Erythroblast (primary cell): ENCODE data around the gene FAM50B.

Source experiments
- DNase-seq, 2 experiments: peaks; one replicate each; lab custom pipeline; 2025; lab: John Stamatoyannopoulos, UW
- GATA1 ChIP-seq: IDR thresholded peaks from 2 replicates; pipeline ENCODE4 v1.6.1; 2011; ENCODE audit warnings: low read depth, mild to moderate bottlenecking, control low read depth, low read length, moderate library complexity
- POLR2A ChIP-seq: IDR thresholded peaks from 2 replicates; pipeline ENCODE4 v1.6.1; 2011; ENCODE audit warnings: mild to moderate bottlenecking, low read length

The FAM50B gene

GRCh38 chr6:3848925-3849605 lies at the start of gene FAM50B:
FAM50B (plus strand) TSS chr6:3849373; CDS start chr6:3849812, 439 bp downstream.
- TF ChIP-seq GATA1: no peak
- TF ChIP-seq POLR2A: peak; percentile 56

GRCh38 chr6:3799719-3800118 lies 49.5 kb upstream of the FAM50B start:
- no peak for TF ChIP-seq POLR2A
- TF ChIP-seq GATA1: no peak
- DNase-seq: no peak

More at GRCh38 chr6:3848925-3849605, at the start of gene FAM50B:
- peak; percentile 92 to 95 for DNase-seq

GRCh38 chr6:3800850-3801591 lies 48.2 kb upstream of the FAM50B start:
- TF ChIP-seq GATA1: no peak
- no peak for TF ChIP-seq POLR2A
- DNase-seq: no peak

- no peak for DNase-seq
- TF ChIP-seq GATA1 (no peak), POLR2A (no peak)
These were observed 47.2 kb upstream of the FAM50B start for GRCh38 chr6:3801960-3802359.

- DNase-seq: no peak
- TF ChIP-seq GATA1 (no peak), POLR2A (no peak)
These were observed 45.3 kb upstream of the FAM50B start for GRCh38 chr6:3803627-3804468.

- no peak for TF ChIP-seq POLR2A
- TF ChIP-seq GATA1: no peak
- no peak for DNase-seq
These were observed 44.2 kb upstream of the FAM50B start for GRCh38 chr6:3804964-3805363.

GRCh38 chr6:3805448-3806123 lies 43.6 kb upstream of the FAM50B start:
- TF ChIP-seq POLR2A (no peak), GATA1 (no peak)

GRCh38 chr6:3806169-3806922 lies 42.8 kb upstream of the FAM50B start:
- no peak for DNase-seq
- TF ChIP-seq POLR2A (no peak), GATA1 (no peak)

More at GRCh38 chr6:3805448-3806123, 43.6 kb upstream of the FAM50B start:
- no peak for DNase-seq

GRCh38 chr6:3808199-3808598 lies 41.0 kb upstream of the FAM50B start:
- DNase-seq: no peak
- TF ChIP-seq POLR2A (no peak), GATA1 (no peak)

- DNase-seq: no peak
- TF ChIP-seq GATA1: no peak
- TF ChIP-seq POLR2A: no peak
These were observed 40.2 kb upstream of the FAM50B start for GRCh38 chr6:3808759-3809514.

- TF ChIP-seq POLR2A (no peak), GATA1 (no peak)
- DNase-seq: no peak
These were observed 39.7 kb upstream of the FAM50B start for GRCh38 chr6:3809515-3809891.

GRCh38 chr6:3809982-3810381 lies 39.2 kb upstream of the FAM50B start:
- DNase-seq: no peak
- TF ChIP-seq POLR2A: no peak
- TF ChIP-seq GATA1: no peak

- no peak for DNase-seq
- no peak for TF ChIP-seq GATA1
- no peak for TF ChIP-seq POLR2A
These were observed 38.0 kb upstream of the FAM50B start for GRCh38 chr6:3811191-3811590.

GRCh38 chr6:3812596-3812995 lies 36.6 kb upstream of the FAM50B start:
- DNase-seq: no peak
- TF ChIP-seq POLR2A (no peak), GATA1 (no peak)
